ENCODE measurements around the gene AQP1.

DNA sequence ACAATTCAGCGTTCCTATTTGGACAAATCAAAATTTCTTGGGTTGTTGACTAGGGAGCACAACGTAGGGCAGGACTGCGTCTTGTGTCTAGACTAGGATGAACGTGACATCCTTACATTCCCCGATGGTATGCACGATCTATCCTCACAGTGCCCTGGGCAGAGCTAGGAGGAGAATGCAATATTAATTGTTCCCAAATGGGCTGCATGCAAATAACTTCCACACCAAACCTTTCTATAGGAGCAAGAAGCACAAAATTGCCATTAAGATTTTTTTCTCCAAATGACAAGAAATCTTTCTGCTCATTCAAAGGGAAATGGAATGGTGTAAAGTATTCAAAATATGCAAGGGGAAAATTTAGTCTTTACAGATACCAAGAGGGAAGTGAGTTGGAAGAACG lies 21.4 kb upstream of the AQP1 start:
- TF ChIP-seq CTCF (IDR thresholded peaks at IDR 0.05) = no peak
- no peak for TF ChIP-seq MAX (IDR thresholded peaks at IDR 0.05)
- no peak for TF ChIP-seq CEBPB (IDR thresholded peaks at IDR 0.05)
- no peak for TF ChIP-seq TP53 (CRISPR knock-in tag; IDR thresholded peaks at IDR 0.05)
- no peak for TF ChIP-seq EP300 (IDR thresholded peaks at IDR 0.05)
- no peak for TF ChIP-seq KDM1A (IDR thresholded peaks at IDR 0.05; ENCODE audit: low read depth)
- TF ChIP-seq HDAC2 (IDR thresholded peaks at IDR 0.05) = no peak

All from A549 (cell line).